Stomach (tissue), 9 donors: Measurements from ENCODE around the gene PEPD. TPM values are rescaled to one million over a fixed set of nuclear protein-coding genes. Genes with fewer than 3 reads are reported as not detected.

ENCODE experiments used
- DNase-seq, 2 donors: peaks; one replicate each; pipeline versions ENCODE4 v3.0.0 to v3.0.0-alpha.2; 2013 to 2019
- H3K27ac ChIP-seq, 5 donors: fragments of 200-600 bp in 4 of 5; sonication (generic) in 4 of 5; one replicate each; pipeline ENCODE4 v1.5.1; 2013 to 2019; ENCODE audit warnings: mild to moderate bottlenecking in 1 of 5, moderate library complexity in 1 of 5
- H3K27me3 ChIP-seq, 3 donors: fragments of 200-600 bp; sonication (generic); one replicate each; pipeline ENCODE4 v1.5.1; 2017 to 2019; ENCODE audit warnings: mixed run types in 1 of 3
- H3K36me3 ChIP-seq, 4 donors: fragments of 200-600 bp; sonication (generic); 1 replicate in 3 of 4; 2 replicates in 1 of 4; pipeline ENCODE4 v1.5.1; 2016 to 2019
- H3K4me1 ChIP-seq, 4 donors: fragments of 200-600 bp; sonication (generic); one replicate each; pipeline ENCODE4 v1.5.1; 2016 to 2019
- H3K4me3 ChIP-seq, 4 donors: fragments of 200-600 bp; sonication (generic) in 3 of 4; one replicate each; pipeline ENCODE4 v1.5.1; 2016 to 2019; ENCODE audit warnings: mild to moderate bottlenecking in 1 of 4
- H3K9me3 ChIP-seq, 4 donors: fragments of 200-600 bp; sonication (generic); one replicate each; pipeline ENCODE4 v1.5.1; 2016 to 2019
- CTCF ChIP-seq, 7 experiments: fragments of 450-650 bp in 4 of 7; fragments of 200-600 bp in 3 of 7; sonication (generic) in 3 of 7; IDR thresholded peaks; one replicate each; pipeline ENCODE4 v1.5.1; 2016 to 2019; ENCODE audit warnings: antibody characterized with exemption in 7 of 7, control low read depth in 2 of 7, mild to moderate bottlenecking in 1 of 7
- EP300 ChIP-seq: sonication (generic); formaldehyde crosslinking; IDR thresholded peaks from one replicate; pipeline ENCODE4 v1.6.1; 2017; ENCODE audit warnings: antibody characterized with exemption
- POLR2A ChIP-seq, 4 donors: fragments of 450-650 bp; IDR thresholded peaks; one replicate each; pipeline ENCODE4 v1.6.1; 2016; ENCODE audit warnings: antibody characterized with exemption in 4 of 4, control low read depth in 2 of 4, mild to moderate bottlenecking in 1 of 4, moderate library complexity in 1 of 4
- POLR2AphosphoS5 ChIP-seq, 3 donors: sonication (generic); formaldehyde crosslinking; IDR thresholded peaks; one replicate each; pipeline ENCODE4 v1.6.1; 2016; ENCODE audit warnings: antibody characterized with exemption in 3 of 3
- WGBS, 5 donors: extraction: QIAGEN DNeasy Blood & Tissue Kit in 3 of 5; methylation state at CpG; one replicate each; pipeline versions ENCODE4 v1.1.5 to v1.1.7; 2013 to 2018; 5-methylcytosine and 5-hydroxymethylcytosine counted together
- intact Hi-C: fragments of 100-400 bp; cut with DNase I; formaldehyde crosslinking; loops from one replicate; pipeline ENCODE4 v1.15.1; 2023; ENCODE audit warnings: low total_unique reads
- polyA plus RNA-seq, 3 donors: library from polyadenylated mRNA; stranded (reverse); fragments of 200-250 nt; gene quantifications; one replicate each; pipeline ENCODE4 v1.2.3, GENCODE V29; 2013
- total RNA-seq, 5 donors: library from RNA; depleted of rRNA; stranded (reverse); fragments of >200 nt; gene quantifications; one replicate each; pipeline versions ENCODE4 v1.1.0 to v1.2.3, GENCODE V29; 2014 to 2016
- donor health status: healthy with polysubstance abuse.
- donor health status: Bipolar disorder and iron deficiency.
- donor health status: healthy.

The PEPD gene
- total and polyA plus RNA-seq, 8 donors: 8.8 to 99.4 (median 42.7) TPM

DNA sequence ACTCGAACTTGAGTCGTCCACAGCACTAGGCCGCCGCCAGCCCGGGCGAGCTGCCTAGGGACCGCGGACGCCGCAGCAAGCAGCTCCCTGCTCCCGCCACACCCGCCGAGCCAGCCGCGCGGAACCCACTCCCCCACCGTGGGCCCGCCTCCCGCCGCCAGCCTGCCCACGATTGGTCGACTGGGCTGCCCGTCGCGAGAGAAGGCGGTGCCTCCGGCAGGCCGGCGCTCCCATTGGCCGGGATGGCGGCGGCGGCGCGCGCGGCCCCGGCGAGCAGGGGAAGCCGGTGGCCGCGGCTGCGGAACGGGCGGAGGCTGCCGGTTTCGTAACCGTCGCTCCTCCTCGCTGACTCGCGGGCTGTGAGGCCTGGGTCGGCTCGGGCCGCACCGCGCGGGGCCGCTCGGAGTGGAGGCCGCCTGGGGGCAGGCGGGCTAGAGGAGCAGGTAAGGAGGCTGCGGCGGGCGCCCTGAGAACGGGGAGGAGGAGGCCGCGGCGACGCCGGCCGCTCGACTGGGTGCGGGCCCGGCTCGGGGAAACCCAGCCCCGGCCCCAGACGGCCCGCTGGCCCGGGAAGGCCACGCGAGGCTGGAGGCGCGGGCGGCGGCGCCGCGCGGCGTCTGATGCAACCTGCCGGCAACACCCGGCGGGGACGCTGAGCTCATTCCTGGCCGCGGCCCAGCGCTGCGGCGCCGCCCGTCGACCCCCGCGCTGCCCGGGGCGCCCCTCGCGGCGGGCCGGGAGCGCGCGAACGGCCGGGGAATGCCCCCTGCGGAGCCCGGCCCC lies 147.9 kb downstream of the PEPD start, which contains the start of gene CEBPG:
CEBPG (plus strand) TSS at position 257 of the 783 bp plus-strand sequence. CDS start 5,531 bp downstream, outside the sequence.
- intact Hi-C loops: no loop called here
- Histone ChIP-seq H3K36me3 (peaks cover 0 to 2% (median 0%) of the 10 kb centered on the region in 4 donors), H3K9me3 (no peaks in the 10 kb centered on the region), H3K4me3 (peak within 1 kb of the TSS; percentile 62 to 97 (median 79)), H3K4me1 (peaks cover 20 to 55% (median 44%) of the 10 kb centered on the region in 4 donors), H3K27ac (peak within 1 kb of the TSS; percentile 94 to 99 (median 98)), H3K27me3 (no peaks in the 10 kb centered on the region)
- 0 to 1% (median 0%) methylated on average over 7 to 115 of the region's 118 CpGs for WGBS, 5 donors
- peak in 2 of 7 experiments; percentile 8 to 31 for TF ChIP-seq CTCF (IDR thresholded peaks at IDR 0.05)
- TF ChIP-seq EP300: no peak
- no peak for TF ChIP-seq POLR2A (IDR thresholded peaks at IDR 0.05)
- peak; percentile 37 to 69 (median 66) for TF ChIP-seq POLR2AphosphoS5 (IDR thresholded peaks at IDR 0.05)
- peak; percentile 95 to 97 for DNase-seq

GRCh38 chr19:33370783-33371182 lies 150.8 kb downstream of the PEPD start:
- Histone ChIP-seq H3K4me3 (no peak overlapping the region), H3K4me1 (peaks cover 13 to 26% (median 19%) of the 10 kb centered on the region in 4 donors), H3K9me3 (no peaks in the 10 kb centered on the region), H3K36me3 (no peaks in the 10 kb centered on the region), H3K27me3 (peaks cover 0 to 4% (median 0%) of the 10 kb centered on the region in 3 donors), H3K27ac (no peak overlapping the region)
- whole genome bisulfite sequencing, 5 donors: 72 to 86% (median 74%) methylated on average over 4 of the region's 4 CpGs
- no peak for DNase-seq
- intact Hi-C loops: no loop called here
- no peak for TF ChIP-seq POLR2A (IDR thresholded peaks at IDR 0.05)
- TF ChIP-seq CTCF (IDR thresholded peaks at IDR 0.05): no peak
- TF ChIP-seq EP300: no peak
- TF ChIP-seq POLR2AphosphoS5 (IDR thresholded peaks at IDR 0.05): no peak

DNA sequence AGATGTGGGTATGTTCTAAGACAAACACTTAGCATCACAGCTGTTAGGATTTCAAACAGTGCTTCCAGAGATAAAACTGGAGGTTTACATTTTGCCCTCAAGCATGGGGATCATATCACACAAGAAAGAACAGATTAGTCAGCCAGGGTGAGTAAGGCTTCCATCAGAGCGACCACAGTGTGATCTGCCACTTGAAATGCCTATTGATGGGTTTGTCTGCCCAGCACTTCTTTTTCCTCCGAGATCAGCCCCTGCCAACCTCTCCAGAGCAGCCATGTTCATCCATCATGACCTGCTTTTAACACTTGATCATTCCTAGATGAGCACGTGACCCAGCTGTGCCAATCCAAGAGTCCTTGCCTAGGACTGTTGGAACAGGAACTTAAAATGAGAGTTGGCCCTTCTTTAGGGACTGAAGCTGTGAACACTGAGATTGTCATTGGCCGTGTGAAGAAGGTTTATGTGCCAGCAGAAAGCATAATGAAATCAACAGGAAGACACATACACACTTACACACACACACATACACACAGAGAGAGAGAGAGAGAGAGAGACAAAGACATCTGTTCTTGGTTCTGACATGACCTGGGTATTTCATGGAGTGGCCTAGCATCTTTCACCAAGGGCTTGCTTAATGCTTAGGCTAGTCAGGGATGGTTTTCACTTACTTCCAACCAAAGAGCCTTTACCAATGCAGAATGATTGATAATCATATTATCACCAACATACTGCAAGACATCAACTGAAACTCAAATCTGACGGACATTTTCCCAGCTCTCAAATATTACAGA lies 153.3 kb downstream of the PEPD start:
- WGBS, 5 donors: 61 to 83% (median 72%) methylated on average over 5 of the region's 5 CpGs
- H3K36me3 ChIP-seq: no peaks in the 10 kb centered on the region
- H3K27me3 ChIP-seq: peaks cover 0 to 4% (median 0%) of the 10 kb centered on the region in 3 donors
- H3K27ac ChIP-seq: no peak overlapping the region
- H3K9me3 ChIP-seq: no peaks in the 10 kb centered on the region
- peaks cover 0 to 11% (median 4%) of the 10 kb centered on the region in 4 donors for H3K4me1 ChIP-seq
- H3K4me3 ChIP-seq: no peak overlapping the region
- intact Hi-C loops: no loop called here
- DNase-seq: no peak
- TF ChIP-seq POLR2AphosphoS5 (IDR thresholded peaks at IDR 0.05) (no peak), EP300 (no peak), CTCF (IDR thresholded peaks at IDR 0.05) (no peak), POLR2A (IDR thresholded peaks at IDR 0.05) (no peak)

DNA sequence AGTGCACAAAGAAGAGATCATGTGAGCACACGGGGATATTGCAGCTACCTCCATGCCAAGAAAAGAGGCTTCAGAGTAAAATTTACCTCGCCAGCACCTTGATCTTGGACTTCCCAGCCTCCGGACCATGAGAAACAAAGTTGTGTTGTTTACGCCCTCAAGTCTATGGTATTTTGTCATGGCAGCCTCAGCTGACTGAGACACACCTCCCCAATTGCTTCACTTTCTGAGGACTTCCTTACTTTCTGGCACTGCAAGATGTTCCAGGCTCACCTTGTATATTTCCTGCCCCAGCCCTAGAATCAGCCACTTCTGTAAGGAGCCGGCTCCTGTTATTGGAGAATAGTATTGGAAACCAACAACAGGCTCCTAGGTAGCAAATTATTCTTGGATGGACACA lies 154.7 kb downstream of the PEPD start:
- Histone ChIP-seq H3K4me3 (no peak overlapping the region), H3K4me1 (peaks cover 0 to 2% (median 0%) of the 10 kb centered on the region in 4 donors), H3K36me3 (no peaks in the 10 kb centered on the region), H3K27me3 (peaks cover 0 to 4% (median 0%) of the 10 kb centered on the region in 3 donors), H3K27ac (no peak overlapping the region), H3K9me3 (no peaks in the 10 kb centered on the region)
- no peak for TF ChIP-seq POLR2AphosphoS5 (IDR thresholded peaks at IDR 0.05)
- no peak for TF ChIP-seq EP300
- TF ChIP-seq POLR2A (IDR thresholded peaks at IDR 0.05): no peak
- no peak for TF ChIP-seq CTCF (IDR thresholded peaks at IDR 0.05)
- intact Hi-C loops: no loop called here
- DNase-seq: no peak
- 74 to 93% (median 84%) methylated on average over 5 of the region's 5 CpGs for WGBS, 5 donors
